Measurements from ENCODE around the gene FATE1.

Gene FATE1

DNA sequence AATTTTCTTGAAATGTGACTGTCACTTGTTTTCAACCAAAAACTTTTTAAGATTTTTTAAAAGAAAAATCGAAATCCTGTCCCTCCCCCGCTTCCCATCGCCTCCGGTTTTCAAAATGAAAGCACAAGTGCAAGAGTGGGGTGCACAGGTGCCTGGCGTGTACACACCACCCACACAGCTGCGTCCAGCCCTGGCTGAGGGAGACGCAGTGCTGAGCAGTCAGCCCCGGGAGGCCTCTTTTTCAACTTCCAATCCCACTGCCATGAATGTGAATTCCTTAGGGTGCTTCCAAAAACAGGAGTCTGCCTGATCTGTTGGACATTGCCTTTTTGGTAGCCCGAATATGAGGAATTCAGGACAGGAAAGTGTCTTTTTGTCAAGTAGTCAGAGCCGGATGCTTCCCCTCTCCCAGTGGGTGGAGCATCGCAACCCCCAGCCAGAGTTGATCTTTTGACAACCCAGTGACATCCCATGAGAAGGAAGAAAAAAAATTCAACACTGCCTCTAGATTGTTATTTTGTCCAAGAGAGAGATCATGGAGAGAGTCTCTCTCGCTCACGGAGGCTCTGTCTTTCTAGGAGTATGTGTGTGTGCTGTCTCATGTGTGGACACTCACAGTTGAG is 11.7 kb upstream of the FATE1 start:
- no peak for DNase-seq

DNA sequence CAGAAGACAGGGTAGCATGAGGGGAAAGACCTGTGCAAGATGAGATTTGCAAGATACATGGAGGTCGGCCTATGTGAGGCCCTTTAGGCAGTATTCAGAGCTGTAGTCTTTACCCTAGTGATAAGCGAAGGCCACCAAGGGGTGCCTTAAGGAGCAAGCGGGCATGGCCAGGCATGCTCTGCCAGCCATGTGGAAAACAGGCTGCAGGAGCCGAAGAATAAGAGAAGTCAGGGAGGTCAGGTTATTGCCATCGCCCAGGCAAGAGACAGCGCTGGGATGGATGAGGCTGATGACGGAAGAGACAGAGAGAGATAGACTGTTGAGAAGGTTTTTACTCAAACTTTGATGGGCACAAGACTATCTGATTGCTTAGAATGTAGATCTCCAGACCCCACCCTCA is 7.0 kb upstream of the FATE1 start:
- no peak for DNase-seq

DNA sequence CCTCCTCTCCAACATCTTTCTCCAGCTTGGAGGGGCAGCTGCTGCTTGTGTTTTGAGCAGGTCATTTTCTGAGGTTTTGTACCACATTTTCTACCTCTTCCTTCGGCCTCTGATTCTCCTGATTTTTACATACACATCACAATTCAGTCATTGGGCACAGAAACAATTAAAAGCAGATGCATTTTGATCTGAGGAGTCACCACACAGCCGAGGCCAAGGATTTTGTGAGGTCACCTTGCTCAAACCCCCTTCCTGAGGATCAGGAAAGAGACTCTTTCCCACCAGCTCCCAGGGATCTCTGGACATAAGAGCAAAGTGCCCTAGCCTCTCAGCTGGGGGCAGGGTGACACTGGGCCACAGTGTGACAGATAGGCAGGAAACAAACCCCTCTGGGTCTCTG is 5.4 kb upstream of the FATE1 start:
- DNase-seq: no peak

DNA sequence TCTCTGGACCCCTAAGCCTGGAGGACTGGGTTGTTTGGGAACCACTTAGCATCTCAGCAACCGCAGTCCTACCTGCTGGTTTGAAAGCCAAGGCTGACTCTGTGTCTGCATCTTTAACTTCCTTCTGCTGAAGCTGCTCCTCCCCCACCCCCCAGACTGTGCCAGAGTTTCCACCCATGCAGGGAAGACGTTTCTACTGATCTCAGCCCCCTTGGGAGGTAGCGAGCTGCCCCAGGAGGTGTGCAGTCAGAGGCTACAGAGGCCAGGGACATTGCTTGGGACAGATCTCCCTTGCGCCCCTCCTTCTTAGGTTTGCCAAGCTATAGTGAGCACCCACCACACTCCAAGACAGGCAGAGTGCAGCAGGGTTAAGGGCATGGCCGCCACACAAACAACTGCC is 4.7 kb upstream of the FATE1 start:
- DNase-seq: no peak

DNA sequence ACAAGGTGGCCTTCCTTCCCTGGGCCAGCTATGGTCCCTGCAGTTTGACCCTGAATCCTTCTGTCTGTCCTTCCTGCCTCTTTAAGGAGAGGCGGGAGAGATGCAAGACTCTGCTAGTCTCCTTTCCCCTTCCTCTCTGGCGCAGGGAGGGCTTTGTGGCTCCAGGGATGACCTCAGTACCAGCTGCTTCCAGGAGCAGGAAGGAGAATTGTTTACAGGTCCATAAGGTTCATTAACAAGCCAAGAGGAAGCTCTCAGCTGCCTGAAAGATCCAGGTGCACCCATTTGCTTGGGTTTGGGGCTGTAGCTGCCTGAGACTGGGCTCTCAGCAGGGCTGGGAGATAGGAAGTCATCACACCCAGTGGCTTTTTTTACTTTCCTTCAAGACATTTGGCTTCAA is 4.0 kb upstream of the FATE1 start:
- DNase-seq: no peak

DNA sequence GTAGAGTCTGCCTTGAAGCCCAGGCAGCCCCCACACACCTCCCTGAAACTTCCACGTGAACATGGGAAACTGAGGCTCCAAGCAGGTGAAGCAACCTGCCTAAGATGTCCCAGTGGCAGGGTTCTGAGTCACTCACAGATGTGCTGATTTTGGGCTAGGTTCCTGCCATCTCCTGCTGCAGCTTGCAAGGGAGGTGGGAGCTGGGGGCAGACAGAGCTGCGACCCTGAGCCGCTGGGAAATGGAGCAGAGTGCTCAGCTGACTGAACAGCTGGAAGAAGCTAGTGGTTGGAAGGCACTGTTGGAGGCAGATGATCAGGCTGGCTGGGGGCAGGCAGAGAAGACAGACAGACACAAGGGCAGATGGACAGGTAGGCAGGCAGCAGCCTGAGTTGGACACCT is 3.6 kb upstream of the FATE1 start:
- DNase-seq: no peak

DNA sequence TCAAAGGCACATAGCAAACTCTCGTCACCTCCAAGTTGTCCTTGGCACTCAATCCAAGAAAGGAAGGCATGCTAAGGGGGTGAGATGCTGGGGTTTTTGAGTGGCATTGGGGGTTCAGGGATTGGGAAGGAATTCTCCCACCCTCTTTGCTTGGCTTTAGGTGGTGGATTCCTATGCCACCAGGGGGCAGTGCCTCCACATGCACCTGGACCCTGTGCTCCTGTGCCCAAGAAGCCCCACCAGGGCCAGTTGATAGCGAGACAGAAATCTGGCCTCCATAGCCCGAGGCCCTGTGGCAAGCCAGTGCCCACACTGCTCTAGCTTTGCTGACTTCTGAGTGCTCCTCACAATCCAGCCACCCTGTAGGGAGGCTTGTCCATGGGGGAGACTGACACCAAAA is 2.0 kb upstream of the FATE1 start:
- DNase-seq: peak; percentile 3

DNA sequence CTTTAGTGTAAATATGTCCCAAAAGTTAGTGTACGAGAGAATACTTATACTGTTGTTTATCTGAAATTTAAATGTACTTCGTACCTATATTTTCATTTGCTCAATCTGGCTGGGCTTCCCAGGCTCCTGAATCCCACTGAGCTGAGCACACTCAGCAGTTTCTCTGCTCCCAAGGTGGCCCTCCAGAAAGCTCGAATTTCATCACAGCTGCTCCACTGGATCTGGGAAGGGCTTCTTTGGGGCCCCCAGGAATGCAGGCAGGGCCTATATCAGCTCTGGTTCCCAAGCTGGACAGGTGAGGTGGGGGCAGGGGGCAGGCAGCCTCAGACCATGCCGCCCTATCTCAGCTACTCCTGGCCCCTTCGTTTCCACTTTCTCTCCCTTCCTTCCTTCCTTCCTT is 1.5 kb upstream of the FATE1 start:
- DNase-seq: no peak

DNA sequence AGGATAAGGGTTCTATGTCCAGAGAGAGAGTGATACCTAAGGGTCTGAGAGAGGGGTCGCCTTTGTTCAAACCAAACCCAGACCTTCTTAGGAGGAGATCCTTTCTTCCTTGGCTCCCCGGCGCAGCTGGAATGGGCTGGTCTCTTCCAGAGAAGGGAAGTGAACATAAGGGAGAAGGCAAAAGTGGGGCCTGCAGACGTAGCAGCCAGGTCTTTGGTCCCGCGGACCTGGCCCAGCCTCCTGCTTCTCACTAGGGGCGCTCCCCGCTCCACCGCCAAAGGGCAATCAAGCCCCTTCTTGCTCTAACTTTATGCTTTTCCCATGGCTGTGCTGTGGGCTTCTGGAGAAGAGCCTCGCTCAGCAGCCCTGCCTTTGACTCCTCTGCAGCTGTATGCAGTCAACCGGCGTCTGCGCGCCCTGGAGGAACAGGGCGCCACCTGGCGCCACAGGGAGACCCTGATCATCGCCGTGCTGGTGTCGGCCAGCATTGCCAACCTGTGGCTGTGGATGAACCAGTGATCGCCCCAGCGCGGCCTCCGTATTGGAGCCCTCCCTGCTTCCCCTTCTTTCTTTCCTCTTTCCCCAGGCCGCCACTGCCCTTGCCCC is 6.5 kb downstream of the FATE1 start:
- DNase-seq: peak; percentile 13

DNA sequence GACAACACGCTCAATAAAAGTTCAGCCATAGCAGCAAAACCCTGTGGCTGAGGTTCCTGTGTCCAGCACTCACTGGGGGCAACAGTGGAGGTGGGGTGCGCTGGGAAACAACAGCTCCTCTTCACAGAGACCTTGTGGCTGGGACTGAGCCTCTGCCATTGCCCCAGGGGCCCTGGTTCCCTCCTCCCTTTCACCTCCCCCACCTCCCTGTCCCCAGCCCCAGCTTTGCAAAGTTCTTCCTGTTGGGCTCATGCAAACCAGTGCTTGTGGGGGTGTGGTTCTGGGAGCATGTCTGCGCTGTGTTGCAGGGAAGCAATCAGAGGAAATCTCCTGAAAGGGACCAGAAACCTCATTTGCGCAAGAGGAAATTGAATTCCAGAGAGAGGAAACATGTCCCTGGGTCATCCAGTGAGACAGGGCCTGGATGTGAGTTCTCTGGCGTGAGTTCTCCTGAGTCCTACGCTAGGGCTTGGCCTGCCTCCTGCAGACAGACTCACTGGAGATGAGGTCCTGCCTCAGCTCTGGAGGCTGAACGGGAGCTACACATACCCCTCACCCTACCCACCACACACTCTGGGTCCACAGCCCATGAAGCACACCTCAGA is 7.4 kb downstream of the FATE1 start:
- no peak for DNase-seq

DNA sequence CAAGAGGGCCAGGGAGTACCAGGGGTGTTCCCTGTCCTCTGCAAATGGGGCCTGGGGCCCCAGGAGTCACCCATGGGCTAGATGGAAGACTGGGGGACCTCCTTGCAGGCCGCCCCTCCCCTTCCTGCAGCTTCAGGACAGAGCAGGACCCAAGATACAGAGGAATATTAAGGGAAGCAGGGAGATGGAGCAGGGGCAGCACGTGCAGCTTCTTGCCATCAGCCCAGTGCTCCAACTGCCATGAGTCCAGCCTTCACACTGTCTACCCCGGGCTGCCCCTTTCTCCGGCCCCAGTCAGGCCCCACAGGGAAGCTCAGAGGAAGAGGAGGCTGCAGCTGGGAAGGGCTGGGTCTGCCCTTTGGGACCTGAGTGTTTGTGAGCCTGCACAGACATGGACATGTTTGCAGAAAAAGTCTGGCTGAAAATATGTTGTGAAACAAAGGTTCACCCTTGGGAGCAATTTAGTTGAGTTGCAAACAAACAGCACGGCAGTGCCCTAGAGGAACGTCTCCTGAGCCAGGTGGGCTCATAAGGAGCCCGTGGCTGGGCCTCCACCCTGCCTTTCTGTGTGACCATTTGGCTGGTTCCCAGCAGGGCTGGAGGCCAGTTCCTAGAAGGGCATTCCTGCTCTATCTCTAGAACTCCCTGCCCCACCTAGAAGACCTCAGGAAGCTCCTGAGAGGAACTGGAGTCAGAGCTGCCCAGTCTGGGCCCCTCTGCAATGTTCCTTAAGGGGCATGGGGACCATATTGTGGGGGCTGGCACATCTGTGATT is 8.9 kb downstream of the FATE1 start:
- DNase-seq: no peak

DNA sequence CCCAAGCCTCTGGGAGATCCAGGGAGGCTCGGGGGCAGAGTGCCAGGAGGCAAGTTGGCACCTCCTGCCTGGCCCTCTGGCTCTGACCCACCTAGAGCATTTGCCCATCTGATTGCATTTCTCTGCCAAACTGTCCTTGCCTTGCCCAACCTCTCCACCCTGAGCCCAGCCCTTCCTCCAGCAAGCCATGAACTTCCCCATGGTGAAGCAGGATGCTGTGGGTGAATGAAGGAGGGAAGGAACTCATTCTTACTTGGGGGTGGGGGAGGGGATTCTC is 9.4 kb downstream of the FATE1 start:
- DNase-seq: no peak

DNA sequence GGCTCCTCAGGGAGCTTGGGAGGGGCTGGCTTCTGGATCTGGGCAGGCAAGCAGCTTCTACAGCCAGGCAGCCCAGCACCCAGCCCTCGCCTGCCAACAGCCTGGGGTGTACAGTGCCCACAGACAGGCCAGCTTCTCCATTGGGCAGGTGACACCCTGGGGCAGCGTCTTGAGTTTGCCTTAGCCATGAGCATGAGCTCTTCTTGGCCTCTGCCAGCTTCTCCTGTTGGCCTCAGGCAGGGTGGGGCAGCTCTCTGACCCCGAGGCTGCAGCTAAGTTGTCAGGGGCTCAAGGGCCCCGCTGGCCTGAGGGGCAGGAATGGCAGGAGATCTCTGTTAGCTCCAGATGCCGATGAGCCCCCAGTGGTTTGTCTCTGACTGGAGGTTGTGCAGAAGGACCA is 10.9 kb downstream of the FATE1 start:
- DNase-seq: no peak

DNA sequence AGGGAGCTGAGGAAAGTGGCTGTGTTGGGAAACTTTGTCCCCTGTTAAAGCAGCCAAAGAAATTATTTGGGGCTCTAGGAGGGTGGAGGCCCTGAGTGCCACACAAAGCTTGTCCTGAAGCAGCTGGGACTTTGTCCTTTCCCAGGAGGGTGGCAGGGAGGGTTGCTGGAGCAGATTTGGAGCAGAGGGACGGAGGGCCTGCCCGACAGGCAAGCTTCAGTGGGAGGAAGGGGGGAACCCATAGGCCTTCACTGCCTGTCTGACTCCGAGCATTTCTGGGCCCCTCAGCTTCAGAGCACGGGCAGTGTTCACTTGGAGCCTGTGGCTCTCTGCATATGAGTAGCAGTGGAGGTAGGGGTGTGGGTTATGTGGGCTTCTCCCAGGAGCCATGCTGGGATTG is 11.5 kb downstream of the FATE1 start:
- no peak for DNase-seq

DNA sequence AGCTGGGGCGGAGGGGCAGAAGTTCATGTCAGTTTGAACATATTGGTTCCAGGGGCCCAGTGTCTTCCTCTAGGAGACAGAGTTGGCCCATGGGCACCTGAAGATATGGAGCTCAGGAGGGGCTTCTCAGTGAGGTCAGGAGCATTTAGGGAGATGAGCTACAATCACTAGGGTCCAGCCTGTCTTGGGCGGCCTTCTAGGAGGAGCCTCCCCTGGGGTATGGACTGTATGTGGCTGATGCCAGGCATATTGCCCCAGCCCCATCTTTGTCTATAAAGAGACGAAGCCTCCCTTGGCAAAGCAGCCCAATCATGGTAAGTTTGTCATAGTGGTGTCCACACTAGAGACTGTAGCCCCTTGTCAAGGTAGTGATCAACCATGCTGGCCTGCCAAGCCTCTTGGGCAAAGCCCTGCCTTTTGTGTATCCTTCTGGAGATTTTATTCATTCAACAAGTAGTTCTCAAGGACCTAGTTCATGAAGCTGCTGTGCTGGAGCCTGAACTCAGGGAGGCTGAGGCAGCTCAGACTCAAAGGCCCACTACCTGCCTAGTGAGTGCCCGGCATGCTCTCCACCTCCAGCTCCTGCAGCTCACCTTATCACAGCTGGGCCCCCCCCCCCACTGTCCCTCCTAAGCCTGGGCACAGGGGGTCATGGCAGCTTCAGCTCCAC is 13.4 kb downstream of the FATE1 start:
- no peak for DNase-seq

DNA sequence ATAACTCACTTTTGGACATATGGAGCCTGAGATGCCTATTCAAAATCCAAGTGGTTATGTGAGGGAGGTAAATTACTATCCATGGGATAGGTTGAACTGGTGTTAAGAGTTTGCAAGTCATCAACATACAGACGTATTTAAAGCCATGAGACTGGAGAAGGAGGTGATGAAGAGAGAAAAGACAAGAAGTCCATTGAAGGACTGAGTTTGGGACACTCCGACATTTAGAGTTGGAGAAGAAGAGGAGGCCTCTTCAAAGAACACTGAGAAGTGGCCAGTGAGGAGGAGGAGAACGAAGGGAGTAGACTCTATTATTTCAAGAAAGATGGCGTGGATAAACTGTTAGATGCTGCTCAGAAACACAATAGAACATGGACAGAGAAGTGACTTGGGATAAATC is 18.6 kb downstream of the FATE1 start, which contains the start of gene CNGA2:
Gene CNGA2, plus strand, starts transcription at position 301 of the 400 bp plus-strand sequence. CDS start 3,738 bp downstream, outside the sequence.
- DNase-seq: no peak

DNA sequence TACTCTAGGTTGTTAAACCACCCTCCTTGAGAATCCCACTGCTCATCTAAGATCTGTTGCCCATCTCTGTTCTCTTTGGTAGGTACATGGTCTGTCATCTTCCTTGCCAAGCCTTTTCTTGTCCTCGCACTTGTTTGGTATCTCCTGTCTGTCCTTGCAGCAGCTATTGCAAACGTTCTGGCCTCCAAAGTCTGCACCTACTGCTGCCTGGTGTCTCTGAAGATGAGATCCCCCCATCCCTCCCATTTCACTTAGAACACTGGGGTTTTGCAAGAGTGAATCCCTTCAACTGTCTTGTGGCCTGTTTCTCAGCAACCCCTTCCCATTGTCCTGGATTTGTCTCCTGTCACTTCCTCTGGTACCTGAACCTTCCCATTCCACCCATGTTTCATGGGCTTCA is 19.4 kb downstream of the FATE1 start:
- no peak for DNase-seq

DNA sequence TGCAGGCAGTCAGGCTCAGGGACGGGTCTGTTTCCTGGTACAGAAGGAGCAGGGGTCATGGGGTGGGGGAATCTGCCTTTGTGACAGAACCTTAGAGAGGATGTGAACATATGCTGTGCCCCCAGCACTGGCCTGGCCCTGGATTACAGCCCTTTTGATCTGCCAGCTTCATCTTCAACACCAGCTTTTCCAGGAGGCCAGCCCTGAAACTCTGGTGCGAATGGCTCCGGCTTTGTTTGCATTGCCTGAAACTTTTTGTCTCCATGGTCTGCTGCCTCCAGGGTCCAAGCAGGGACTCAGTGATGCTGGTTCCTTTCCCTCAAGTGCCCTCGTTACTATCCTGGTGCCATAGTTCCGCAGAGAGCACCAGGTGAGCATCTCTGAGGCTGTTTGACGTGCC is 20.9 kb downstream of the FATE1 start:
- no peak for DNase-seq

DNA sequence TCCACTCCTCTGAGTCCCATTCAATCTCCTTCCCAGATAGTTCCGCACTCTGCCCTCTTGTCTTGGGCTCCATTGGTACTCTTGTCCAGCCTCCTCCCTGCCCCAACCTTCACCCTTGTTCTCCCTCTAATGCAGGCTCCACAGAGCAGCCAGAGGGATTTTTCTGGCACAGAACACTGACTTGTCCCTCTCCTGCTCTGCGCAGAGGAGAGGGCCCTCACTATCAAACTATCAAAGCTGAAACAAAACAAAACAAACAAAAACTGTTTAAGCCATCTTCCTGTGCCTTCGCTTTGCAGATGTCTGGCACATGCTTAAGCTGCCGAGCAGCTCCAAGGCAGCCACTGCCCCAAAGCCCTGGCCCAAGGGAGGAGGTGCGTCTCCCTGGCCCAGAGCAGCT is 21.7 kb downstream of the FATE1 start:
- no peak for DNase-seq

DNA sequence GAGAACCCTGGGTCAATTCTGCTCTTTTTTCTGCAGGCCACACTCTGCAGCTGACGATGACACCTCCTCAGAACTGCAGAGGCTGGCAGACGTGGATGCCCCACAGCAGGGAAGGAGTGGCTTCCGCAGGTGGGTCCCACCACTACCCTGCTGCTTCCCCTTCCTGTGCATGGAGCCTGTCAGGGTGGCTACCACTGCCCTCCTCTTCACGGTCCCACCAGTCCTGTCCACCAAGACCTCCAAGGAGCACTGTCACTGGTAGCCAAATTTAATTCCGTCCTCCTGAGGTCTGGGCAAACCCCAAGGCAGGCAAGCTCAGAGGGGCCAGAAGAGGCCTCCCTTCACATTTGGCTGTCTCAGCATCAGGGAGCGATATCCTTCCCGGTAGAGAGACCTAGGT is 22.9 kb downstream of the FATE1 start:
- no peak for DNase-seq

DNA sequence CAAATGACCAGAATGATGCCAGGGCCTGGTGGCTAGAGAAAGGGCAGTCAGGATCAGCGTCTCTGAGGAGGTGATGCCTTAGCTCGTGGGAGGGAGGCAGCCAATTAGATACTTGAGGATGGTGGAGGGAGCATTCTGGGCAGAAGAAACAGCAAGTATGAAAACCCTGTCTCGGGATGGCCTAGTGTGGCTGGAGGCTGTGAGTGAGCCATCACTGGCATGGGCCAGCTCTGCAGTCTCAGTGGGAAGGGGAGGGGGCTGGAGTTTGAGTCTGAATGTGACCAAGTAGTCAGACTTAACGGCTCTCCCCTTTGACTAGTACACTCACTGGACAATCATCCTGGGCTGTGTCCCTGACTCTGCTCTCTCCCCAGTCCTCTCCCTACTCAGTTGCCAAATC is 25.8 kb downstream of the FATE1 start:
- DNase-seq: no peak

DNA sequence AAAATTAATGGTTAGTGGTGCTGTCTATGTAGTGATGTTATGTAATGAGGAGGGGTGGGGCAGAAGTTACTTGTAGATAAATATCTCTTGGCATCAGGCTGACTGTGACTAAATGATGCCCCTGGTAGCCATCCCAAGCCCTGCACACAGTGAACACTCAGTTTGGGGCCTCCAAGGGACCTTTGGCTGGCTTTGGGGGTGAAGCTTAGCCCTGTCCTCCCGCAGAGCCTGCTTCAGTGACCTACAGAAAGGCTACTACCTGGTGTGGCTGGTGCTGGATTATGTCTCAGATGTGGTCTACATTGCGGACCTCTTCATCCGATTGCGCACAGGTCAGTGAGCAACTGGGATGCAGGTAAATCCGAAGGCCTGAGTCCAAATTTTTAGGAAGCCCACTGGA is 26.5 kb downstream of the FATE1 start:
- no peak for DNase-seq

DNA sequence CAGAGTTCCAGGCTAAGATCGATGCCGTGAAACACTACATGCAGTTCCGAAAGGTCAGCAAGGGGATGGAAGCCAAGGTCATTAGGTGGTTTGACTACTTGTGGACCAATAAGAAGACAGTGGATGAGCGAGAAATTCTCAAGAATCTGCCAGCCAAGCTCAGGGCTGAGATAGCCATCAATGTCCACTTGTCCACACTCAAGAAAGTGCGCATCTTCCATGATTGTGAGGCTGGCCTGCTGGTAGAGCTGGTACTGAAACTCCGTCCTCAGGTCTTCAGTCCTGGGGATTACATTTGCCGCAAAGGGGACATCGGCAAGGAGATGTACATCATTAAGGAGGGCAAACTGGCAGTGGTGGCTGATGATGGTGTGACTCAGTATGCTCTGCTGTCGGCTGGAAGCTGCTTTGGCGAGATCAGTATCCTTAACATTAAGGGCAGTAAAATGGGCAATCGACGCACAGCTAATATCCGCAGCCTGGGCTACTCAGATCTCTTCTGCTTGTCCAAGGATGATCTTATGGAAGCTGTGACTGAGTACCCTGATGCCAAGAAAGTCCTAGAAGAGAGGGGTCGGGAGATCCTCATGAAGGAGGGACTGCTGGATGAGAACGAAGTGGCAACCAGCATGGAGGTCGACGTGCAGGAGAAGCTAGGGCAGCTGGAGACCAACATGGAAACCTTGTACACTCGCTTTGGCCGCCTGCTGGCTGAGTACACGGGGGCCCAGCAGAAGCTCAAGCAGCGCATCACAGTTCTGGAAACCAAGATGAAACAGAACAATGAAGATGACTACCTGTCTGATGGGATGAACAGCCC is 28.0 kb downstream of the FATE1 start:
- DNase-seq: no peak

Measured in activated CD4-positive, alpha-beta T cell treated with anti-CD3 and anti-CD28 coated beads, Interleukin-2, amount 50 U/mL, for 16 hours (primary cell).